Activated naive CD8-positive, alpha-beta T cell treated with anti-CD3 and anti-CD28 coated beads, Interleukin-2, amount 50 U/mL, for 16 hours (primary cell): ENCODE measurements around the gene SH3BP2.

ENCODE experiments used
- DNase-seq: peaks from one replicate; pipeline ENCODE4 v3.0.0-alpha.2; 2020; ENCODE audit warnings: low read depth, low spot score

SH3BP2 gene

GRCh38 chr4:2790583-2791517 lies 2.0 kb upstream of the SH3BP2 start:
- DNase-seq: no peak

GRCh38 chr4:2791518-2792395 lies 1.1 kb upstream of the SH3BP2 start:
- DNase-seq: no peak

- no peak for DNase-seq
Observed at GRCh38 chr4:2792396-2792710, 532 bp upstream of the SH3BP2 start.

- DNase-seq: no peak
Observed at GRCh38 chr4:2793586-2794485, 951 bp downstream of the SH3BP2 start.

GRCh38 chr4:2794486-2795299 lies 1.8 kb downstream of the SH3BP2 start:
- DNase-seq: no peak

GRCh38 chr4:2795300-2795892 lies 2.5 kb downstream of the SH3BP2 start:
- DNase-seq: no peak

GRCh38 chr4:2795893-2796848 lies 3.3 kb downstream of the SH3BP2 start:
- no peak for DNase-seq

- DNase-seq: no peak
Observed at GRCh38 chr4:2796849-2797544, 4.1 kb downstream of the SH3BP2 start.

- no peak for DNase-seq
Observed at GRCh38 chr4:2797545-2798305, 4.8 kb downstream of the SH3BP2 start.

- DNase-seq: no peak
Observed at GRCh38 chr4:2798399-2799223, 5.7 kb downstream of the SH3BP2 start.

- DNase-seq: no peak
Observed at GRCh38 chr4:2799224-2799911, 6.5 kb downstream of the SH3BP2 start.

GRCh38 chr4:2799971-2800690 lies 7.2 kb downstream of the SH3BP2 start:
- no peak for DNase-seq

GRCh38 chr4:2800691-2801596 lies 8.1 kb downstream of the SH3BP2 start:
- DNase-seq: no peak
